ENCODE data around the gene LRRC27. TPM values are rescaled to one million over a fixed set of nuclear protein-coding genes. Genes with fewer than 3 reads are reported as not detected.

The LRRC27 gene
- total and polyA plus RNA-seq, 2 of the 4 experiments (the other 2 are of a cell fraction) = 3.8 to 5.3 TPM

DNA sequence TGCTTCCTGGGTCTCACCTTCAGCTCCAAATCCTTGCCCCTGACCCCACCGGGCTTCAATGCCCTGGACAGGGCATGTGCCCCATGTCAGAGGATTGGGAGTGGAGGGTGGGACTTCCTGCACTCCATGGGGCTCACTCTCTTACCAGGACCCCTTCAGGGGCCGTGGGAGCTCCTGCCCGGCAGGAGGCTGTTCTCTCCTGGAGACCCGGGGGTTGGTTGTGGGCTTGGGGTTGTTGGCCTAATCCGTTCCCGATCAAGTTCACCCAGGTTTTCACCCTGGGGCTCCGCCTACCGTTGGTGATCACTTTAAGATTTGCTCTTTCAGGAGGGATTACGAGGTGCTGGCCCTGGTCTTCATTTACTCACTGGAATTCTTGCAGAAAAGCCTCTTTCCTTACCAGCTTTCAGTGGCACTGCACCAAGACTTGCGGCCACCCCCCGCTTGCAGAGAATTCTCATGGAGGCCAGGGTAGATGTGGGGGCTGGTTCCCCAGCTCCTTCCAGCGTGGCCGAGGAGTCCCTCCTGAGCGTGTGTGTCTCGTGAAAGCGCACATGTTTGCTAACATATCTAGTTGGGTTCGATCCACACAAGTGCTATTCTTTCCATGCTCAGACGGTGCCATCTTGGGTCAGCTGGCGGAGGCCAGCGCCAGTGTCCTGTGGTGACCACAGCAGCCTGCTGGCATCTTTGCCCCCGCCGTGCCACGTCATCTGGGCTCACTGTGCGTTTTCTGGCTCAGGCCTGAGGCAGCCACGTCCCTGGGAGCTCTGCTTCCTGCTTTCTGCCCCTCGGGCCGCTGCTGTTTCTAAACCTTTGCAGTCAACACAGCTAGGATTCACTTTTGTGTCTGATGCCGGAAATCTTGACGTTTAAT, 80.6 kb downstream of the LRRC27 start:
- no peak overlapping the region for H3K27ac ChIP-seq (ENCODE audit: insufficient read depth, low read length)
- peaks cover 0 to 21% of the 10 kb centered on the region in 2 experiments; a peak in 3 of 4 replicates for H3K79me1 ChIP-seq (ENCODE audit: low read depth in 1 of 2, low read length in 2 of 2)
- H3K9me1 ChIP-seq (ENCODE audit: insufficient read depth, low read length) = peaks cover 11% of the 10 kb centered on the region
- H4K91ac ChIP-seq (ENCODE audit: insufficient read depth, low read depth, low read length) = no peak overlapping the region
- H3K27me3 ChIP-seq (ENCODE audit: control insufficient read depth, insufficient read depth, low read length) = no peaks in the 10 kb centered on the region
- no peak overlapping the region for H3K4ac ChIP-seq (ENCODE audit: low read depth, low read length)
- peaks cover 6% of the 10 kb centered on the region; the same call in 1 of the 2 replicates for H3K4me1 ChIP-seq (ENCODE audit: control insufficient read depth, insufficient read depth, low read length)
- dilution Hi-C loops (cut with HindIII; ENCODE audit: low sequenced_read_pairs, unreplicated experiment) (no loop called here), intact Hi-C loops (cut with micrococcal nuclease) (no loop called here), in situ Hi-C loops (cut with MboI; ENCODE audit: low sequenced_read_pairs) (no loop called here)
- H4K20me1 ChIP-seq (ENCODE audit: insufficient read depth, low read length) = peaks cover 12% of the 10 kb centered on the region
- H4K8ac ChIP-seq (ENCODE audit: low read depth in 2 of 2, low read length in 2 of 2) = no peak overlapping the region
- H2BK15ac ChIP-seq (ENCODE audit: low read depth, low read length) = no peak overlapping the region
- TF ChIP-seq FOS (IDR thresholded peaks at IDR 0.05; ENCODE audit: low read depth, low read length) (no peak), CEBPB (IDR thresholded peaks at IDR 0.05; ENCODE audit: low read depth, low read length) (no peak), CHD1 (IDR thresholded peaks at IDR 0.05; ENCODE audit: low read depth, low read length) (no peak), MXI1 (IDR thresholded peaks at IDR 0.05; ENCODE audit: borderline replicate concordance, low read depth, low read length) (no peak), MAZ (IDR thresholded peaks at IDR 0.05; ENCODE audit: borderline replicate concordance, low read depth, low read length) (no peak), RAD21 (IDR thresholded peaks at IDR 0.05; ENCODE audit: low read length) (no peak), SMC3 (IDR thresholded peaks at IDR 0.05; ENCODE audit: low read depth, low read length) (no peak), BHLHE40 (IDR thresholded peaks at IDR 0.05; ENCODE audit: low read depth, low read length) (no peak), POLR2A (IDR thresholded peaks at IDR 0.05; ENCODE audit: low read depth, low read length) (no peak), NFE2L2 (IDR thresholded peaks at IDR 0.05; ENCODE audit: low read depth, low read length) (no peak), MAFK (IDR thresholded peaks at IDR 0.05; ENCODE audit: low read depth, low read length) (no peak)
- TF ChIP-seq, protein P1, sequence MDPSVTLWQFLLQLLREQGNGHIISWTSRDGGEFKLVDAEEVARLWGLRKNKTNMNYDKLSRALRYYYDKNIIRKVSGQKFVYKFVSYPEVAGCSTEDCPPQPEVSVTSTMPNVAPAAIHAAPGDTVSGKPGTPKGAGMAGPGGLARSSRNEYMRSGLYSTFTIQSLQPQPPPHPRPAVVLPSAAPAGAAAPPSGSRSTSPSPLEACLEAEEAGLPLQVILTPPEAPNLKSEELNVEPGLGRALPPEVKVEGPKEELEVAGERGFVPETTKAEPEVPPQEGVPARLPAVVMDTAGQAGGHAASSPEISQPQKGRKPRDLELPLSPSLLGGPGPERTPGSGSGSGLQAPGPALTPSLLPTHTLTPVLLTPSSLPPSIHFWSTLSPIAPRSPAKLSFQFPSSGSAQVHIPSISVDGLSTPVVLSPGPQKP (IDR thresholded peaks at IDR 0.05; ENCODE audit: borderline replicate concordance, low read depth, low read length) = no peak
- no TSS peak for BruUV-seq (replicated peaks)
- H3K4me2 ChIP-seq (ENCODE audit: low read depth, low read length) = no peak overlapping the region
- H3K18ac ChIP-seq (ENCODE audit: low read depth, low read length) = no peak overlapping the region
- no peak for ATAC-seq (ENCODE audit: low read depth)
- CTCF ChIA-PET = interaction anchor here (1.2 kb wide), 1 partner anchor 31 kb away, joined by 5 read pairs; no protein-coding TSS in a partner anchor
- no peak overlapping the region for H2BK20ac ChIP-seq (ENCODE audit: low read depth, low read length)
- H3K9ac ChIP-seq (ENCODE audit: low read depth, low read length) = no peak overlapping the region
- POLR2A ChIA-PET (ENCODE audit: unreplicated experiment) = no interaction called here
- no peak overlapping the region for H2BK5ac ChIP-seq (ENCODE audit: low read depth, low read length, poor library complexity, severe bottlenecking)
- H3K9me3 ChIP-seq (ENCODE audit: control insufficient read depth, insufficient read depth, low read length) = no peaks in the 10 kb centered on the region
- no peak overlapping the region for H2AK9ac ChIP-seq (replicated peaks; ENCODE audit: low read depth, low read length, poor library complexity)
- no peak for DNase-seq
- H2BK120ac ChIP-seq (ENCODE audit: low read depth, low read length) = no peak overlapping the region
- 96% methylated on average over 11 of the region's 29 CpGs; no CpG with 5 or more reads in 1 of the 2 experiments for WGBS, 2 experiments (ENCODE audit: extremely low coverage in 2 of 2, insufficient read length in 1 of 2)
- no peak overlapping the region for H4K5ac ChIP-seq (ENCODE audit: low read depth, low read length)
- no peak overlapping the region for H3K23ac ChIP-seq (ENCODE audit: low read depth, low read length)
- no peak overlapping the region for H2AFZ ChIP-seq (replicated peaks; ENCODE audit: low read length, poor library complexity)
- H3K4me3 ChIP-seq (ENCODE audit: insufficient read depth, low read depth, low read length) = no peak overlapping the region
- H3K14ac ChIP-seq (replicated peaks; ENCODE audit: low read depth, low read length) = no peak overlapping the region
- no peak overlapping the region for H3K56ac ChIP-seq (ENCODE audit: extremely low read depth, insufficient read depth, low read length)
- H3K36me3 ChIP-seq (ENCODE audit: control insufficient read depth, insufficient read depth, low read length) = no peaks in the 10 kb centered on the region; the same call in 1 of the 2 replicates
- no peak overlapping the region for H2AK5ac ChIP-seq (ENCODE audit: low read depth, low read length)
